ENCODE results near the gene DNHD1.

GRCh38 chr11:6565325-6565724, 68.2 kb downstream of the DNHD1 start:
- TF ChIP-seq CTCF (IDR thresholded peaks at IDR 0.05 in 4 of 5, conservative IDR thresholded peaks at IDR 0.05 in 1 of 5) (no peak), POLR2A (IDR thresholded peaks at IDR 0.05) (no peak)
